ENCODE measurements around the gene PPFIA4.

PPFIA4 gene

GRCh38 chr1:203093754-203094410, 67.6 kb downstream of the PPFIA4 start:
- no peak for DNase-seq (ENCODE audit: extremely low spot score)
- CTCF ChIA-PET: no interaction called here
- POLR2A ChIA-PET: no interaction called here
- TF ChIP-seq FOXA1 (IDR thresholded peaks at IDR 0.05) (no peak), HDGF (IDR thresholded peaks at IDR 0.05; ENCODE audit: borderline replicate concordance) (no peak), BHLHE40 (IDR thresholded peaks at IDR 0.05; ENCODE audit: borderline replicate concordance) (no peak), FOXK2 (IDR thresholded peaks at IDR 0.05) (no peak), TARDBP (IDR thresholded peaks at IDR 0.05) (no peak), NFRKB (IDR thresholded peaks at IDR 0.05) (no peak), PKNOX1 (IDR thresholded peaks at IDR 0.05) (no peak), SP1 (IDR thresholded peaks at IDR 0.05) (no peak), CTBP1 (IDR thresholded peaks at IDR 0.05; ENCODE audit: borderline replicate concordance) (no peak), ELF4 (IDR thresholded peaks at IDR 0.05) (no peak), SUZ12 (IDR thresholded peaks at IDR 0.05) (no peak), ARNT (IDR thresholded peaks at IDR 0.05) (no peak), L3MBTL2 (conservative IDR thresholded peaks at IDR 0.05) (no peak), ZNF384 (IDR thresholded peaks at IDR 0.05) (no peak), LEF1 (IDR thresholded peaks at IDR 0.05; ENCODE audit: borderline replicate concordance) (no peak), FOXM1 (IDR thresholded peaks at IDR 0.05; ENCODE audit: borderline replicate concordance) (no peak)

- CTCF ChIA-PET: no interaction called here
- no peak for DNase-seq (ENCODE audit: extremely low spot score)
- TF ChIP-seq ZNF384 (IDR thresholded peaks at IDR 0.05) (no peak), FOXM1 (IDR thresholded peaks at IDR 0.05; ENCODE audit: borderline replicate concordance) (no peak), FOXA1 (IDR thresholded peaks at IDR 0.05) (no peak), ELF4 (IDR thresholded peaks at IDR 0.05) (no peak), TARDBP (IDR thresholded peaks at IDR 0.05) (no peak), HDGF (IDR thresholded peaks at IDR 0.05; ENCODE audit: borderline replicate concordance) (no peak), LEF1 (IDR thresholded peaks at IDR 0.05; ENCODE audit: borderline replicate concordance) (no peak), SUZ12 (IDR thresholded peaks at IDR 0.05) (no peak)
- POLR2A ChIA-PET: no interaction called here
These were observed 68.9 kb downstream of the PPFIA4 start for GRCh38 chr1:203095061-203095690.

GRCh38 chr1:203096566-203096965, 70.3 kb downstream of the PPFIA4 start:
- no peak for DNase-seq (ENCODE audit: extremely low spot score)

GRCh38 chr1:203097001-203097400, 70.7 kb downstream of the PPFIA4 start:
- ChIA-PET POLR2A (no interaction called here), CTCF (interaction anchor here (1.4 kb wide), 1 partner anchor 13 kb away, joined by 4 read pairs; no protein-coding TSS in a partner anchor)
- TF ChIP-seq ZNF384 (IDR thresholded peaks at IDR 0.05) (no peak), ARNT (IDR thresholded peaks at IDR 0.05) (no peak), SUZ12 (IDR thresholded peaks at IDR 0.05) (no peak), FOXM1 (IDR thresholded peaks at IDR 0.05; ENCODE audit: borderline replicate concordance) (no peak), L3MBTL2 (conservative IDR thresholded peaks at IDR 0.05) (no peak), BHLHE40 (IDR thresholded peaks at IDR 0.05; ENCODE audit: borderline replicate concordance) (no peak), HDGF (IDR thresholded peaks at IDR 0.05; ENCODE audit: borderline replicate concordance) (no peak), TARDBP (IDR thresholded peaks at IDR 0.05) (no peak), NFRKB (IDR thresholded peaks at IDR 0.05) (no peak), CTBP1 (IDR thresholded peaks at IDR 0.05; ENCODE audit: borderline replicate concordance) (no peak), FOXA1 (IDR thresholded peaks at IDR 0.05) (no peak), ELF4 (IDR thresholded peaks at IDR 0.05) (no peak), PKNOX1 (IDR thresholded peaks at IDR 0.05) (no peak), SP1 (IDR thresholded peaks at IDR 0.05) (no peak), LEF1 (IDR thresholded peaks at IDR 0.05; ENCODE audit: borderline replicate concordance) (no peak), FOXK2 (IDR thresholded peaks at IDR 0.05) (no peak)
- no peak for DNase-seq (ENCODE audit: extremely low spot score)

More at GRCh38 chr1:203096566-203096965, 70.3 kb downstream of the PPFIA4 start:
- TF ChIP-seq TARDBP (IDR thresholded peaks at IDR 0.05) (no peak), LEF1 (IDR thresholded peaks at IDR 0.05; ENCODE audit: borderline replicate concordance) (no peak), CTBP1 (IDR thresholded peaks at IDR 0.05; ENCODE audit: borderline replicate concordance) (no peak), PKNOX1 (IDR thresholded peaks at IDR 0.05) (no peak), FOXA1 (IDR thresholded peaks at IDR 0.05) (no peak), NFRKB (IDR thresholded peaks at IDR 0.05) (no peak), ARNT (IDR thresholded peaks at IDR 0.05) (no peak), HDGF (IDR thresholded peaks at IDR 0.05; ENCODE audit: borderline replicate concordance) (no peak), ELF4 (IDR thresholded peaks at IDR 0.05) (no peak), FOXM1 (IDR thresholded peaks at IDR 0.05; ENCODE audit: borderline replicate concordance) (no peak), FOXK2 (IDR thresholded peaks at IDR 0.05) (no peak), L3MBTL2 (conservative IDR thresholded peaks at IDR 0.05) (no peak), SP1 (IDR thresholded peaks at IDR 0.05) (no peak), ZNF384 (IDR thresholded peaks at IDR 0.05) (no peak)
- POLR2A ChIA-PET: no interaction called here
- CTCF ChIA-PET: no interaction called here

GRCh38 chr1:203098445-203098844, 72.2 kb downstream of the PPFIA4 start:
- no peak for DNase-seq (ENCODE audit: extremely low spot score)
- CTCF ChIA-PET: interaction anchor here (1.4 kb wide), 1 partner anchor 14 kb away, joined by 4 read pairs; no protein-coding TSS in a partner anchor
- POLR2A ChIA-PET: no interaction called here
- no peak for TF ChIP-seq BHLHE40 (IDR thresholded peaks at IDR 0.05; ENCODE audit: borderline replicate concordance)
- TF ChIP-seq ZNF384 (IDR thresholded peaks at IDR 0.05): no peak
- no peak for TF ChIP-seq SP1 (IDR thresholded peaks at IDR 0.05)
- no peak for TF ChIP-seq L3MBTL2 (conservative IDR thresholded peaks at IDR 0.05)
- TF ChIP-seq HDGF (IDR thresholded peaks at IDR 0.05; ENCODE audit: borderline replicate concordance): no peak
- TF ChIP-seq ARNT (IDR thresholded peaks at IDR 0.05): no peak
- no peak for TF ChIP-seq CTBP1 (IDR thresholded peaks at IDR 0.05; ENCODE audit: borderline replicate concordance)
- TF ChIP-seq SUZ12 (IDR thresholded peaks at IDR 0.05): no peak
- no peak for TF ChIP-seq FOXM1 (IDR thresholded peaks at IDR 0.05; ENCODE audit: borderline replicate concordance)
- TF ChIP-seq NFRKB (IDR thresholded peaks at IDR 0.05): no peak
